ENCODE measurements around the gene GTPBP8.

The GTPBP8 gene

DNA sequence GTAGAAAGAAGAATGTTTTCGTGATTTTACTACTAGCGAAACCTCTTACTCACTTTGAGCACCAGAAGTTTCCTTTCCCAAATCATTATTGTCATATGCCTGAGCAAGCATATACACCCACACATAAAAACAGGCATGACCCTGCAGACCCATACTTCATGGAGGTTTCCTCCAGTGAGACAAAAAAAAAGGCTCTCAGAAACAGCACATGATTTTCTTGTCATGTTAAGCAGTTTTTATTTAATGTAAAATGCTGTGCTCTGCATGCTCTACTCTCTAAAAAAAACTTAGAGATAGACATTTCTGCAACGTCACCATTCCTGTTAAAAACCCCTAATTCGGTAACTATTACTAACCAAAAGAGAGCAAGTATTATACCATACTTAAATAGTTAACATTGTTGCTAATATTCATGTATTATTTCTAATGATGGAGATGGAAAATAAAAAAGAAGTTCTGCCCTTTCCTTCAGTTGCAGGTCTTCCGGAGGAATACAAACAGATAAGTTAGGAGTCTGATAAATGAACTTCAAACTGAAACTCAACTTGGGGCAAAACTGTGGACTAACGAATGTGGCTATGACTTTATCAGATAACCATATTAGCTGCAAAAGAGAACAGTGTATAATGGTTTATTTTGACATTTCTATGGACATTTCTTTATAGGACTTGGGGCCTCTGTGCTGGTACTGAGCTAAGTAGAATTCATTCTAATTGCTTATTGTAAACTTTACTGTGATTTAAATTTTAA, 31.8 kb upstream of the GTPBP8 start:
- peak overlapping the region; percentile 82 for H3K4me2 ChIP-seq (ENCODE audit: low read length)
- H3K4me1 ChIP-seq (ENCODE audit: low read length) = peaks cover 30% of the 10 kb centered on the region
- peaks cover 33% of the 10 kb centered on the region; the same call in 1 of the 2 replicates for H3K9me3 ChIP-seq (ENCODE audit: insufficient read depth, low read length)
- H4K20me1 ChIP-seq (ENCODE audit: insufficient read depth, low read length) = no peaks in the 10 kb centered on the region
- H3K9ac ChIP-seq (ENCODE audit: low read length) = peak overlapping the region; percentile 55
- H3K79me2 ChIP-seq (ENCODE audit: low read length) = peaks cover 65% of the 10 kb centered on the region
- H3K27me3 ChIP-seq (ENCODE audit: low read depth, low read length) = no peaks in the 10 kb centered on the region
- TF ChIP-seq, protein P1, sequence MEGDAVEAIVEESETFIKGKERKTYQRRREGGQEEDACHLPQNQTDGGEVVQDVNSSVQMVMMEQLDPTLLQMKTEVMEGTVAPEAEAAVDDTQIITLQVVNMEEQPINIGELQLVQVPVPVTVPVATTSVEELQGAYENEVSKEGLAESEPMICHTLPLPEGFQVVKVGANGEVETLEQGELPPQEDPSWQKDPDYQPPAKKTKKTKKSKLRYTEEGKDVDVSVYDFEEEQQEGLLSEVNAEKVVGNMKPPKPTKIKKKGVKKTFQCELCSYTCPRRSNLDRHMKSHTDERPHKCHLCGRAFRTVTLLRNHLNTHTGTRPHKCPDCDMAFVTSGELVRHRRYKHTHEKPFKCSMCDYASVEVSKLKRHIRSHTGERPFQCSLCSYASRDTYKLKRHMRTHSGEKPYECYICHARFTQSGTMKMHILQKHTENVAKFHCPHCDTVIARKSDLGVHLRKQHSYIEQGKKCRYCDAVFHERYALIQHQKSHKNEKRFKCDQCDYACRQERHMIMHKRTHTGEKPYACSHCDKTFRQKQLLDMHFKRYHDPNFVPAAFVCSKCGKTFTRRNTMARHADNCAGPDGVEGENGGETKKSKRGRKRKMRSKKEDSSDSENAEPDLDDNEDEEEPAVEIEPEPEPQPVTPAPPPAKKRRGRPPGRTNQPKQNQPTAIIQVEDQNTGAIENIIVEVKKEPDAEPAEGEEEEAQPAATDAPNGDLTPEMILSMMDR (IDR thresholded peaks at IDR 0.05; ENCODE audit: low read depth, low read length) = no peak
- no peak for TF ChIP-seq EZH2phosphoT487 (IDR thresholded peaks at IDR 0.05; ENCODE audit: low read depth)
- H3K36me3 ChIP-seq (replicated peaks; ENCODE audit: low read depth, low read length) = peaks cover 56% of the 10 kb centered on the region
- peak overlapping the region; percentile 82 for H3K27ac ChIP-seq (ENCODE audit: low read length)
- H2AFZ ChIP-seq (ENCODE audit: low read depth, low read length) = no peak overlapping the region
- H3K4me3 ChIP-seq (ENCODE audit: low read length) = peak overlapping the region; percentile 68

DNA sequence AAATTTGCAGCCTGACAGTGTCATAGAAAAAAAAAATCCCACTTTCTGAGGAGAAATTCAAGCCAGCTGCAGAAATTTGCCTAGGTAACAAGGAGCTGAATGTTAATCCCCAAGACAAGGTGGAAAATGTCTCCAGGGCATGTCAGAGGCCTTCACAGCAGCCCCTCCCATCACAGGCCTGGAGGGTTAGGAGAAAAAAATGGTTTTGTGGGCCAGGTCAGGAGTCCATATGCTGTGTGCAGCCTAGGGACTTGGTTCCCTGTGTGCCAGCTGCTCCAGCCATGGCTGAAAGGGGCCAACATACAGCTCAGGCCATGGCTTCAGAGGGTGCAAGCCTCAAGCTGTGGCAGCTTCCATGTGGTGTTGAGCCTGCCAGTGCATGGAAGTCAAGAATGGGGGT, 27.1 kb upstream of the GTPBP8 start:
- Histone ChIP-seq H4K20me1 (ENCODE audit: insufficient read depth, low read length) (no peaks in the 10 kb centered on the region), H3K4me2 (ENCODE audit: low read length) (no peak overlapping the region), H3K79me2 (ENCODE audit: low read length) (peaks cover 73% of the 10 kb centered on the region), H3K9ac (ENCODE audit: low read length) (no peak overlapping the region), H3K27ac (ENCODE audit: low read length) (no peak overlapping the region), H3K36me3 (replicated peaks; ENCODE audit: low read depth, low read length) (peaks cover 28% of the 10 kb centered on the region), H3K27me3 (ENCODE audit: low read depth, low read length) (no peaks in the 10 kb centered on the region), H2AFZ (ENCODE audit: low read depth, low read length) (no peak overlapping the region), H3K9me3 (ENCODE audit: insufficient read depth, low read length) (peaks cover 17% of the 10 kb centered on the region; the same call in 1 of the 2 replicates), H3K4me3 (ENCODE audit: low read length) (no peak overlapping the region), H3K4me1 (ENCODE audit: low read length) (peaks cover 54% of the 10 kb centered on the region)
- TF ChIP-seq, protein P1 (IDR thresholded peaks at IDR 0.05; ENCODE audit: low read depth, low read length) = no peak
- no peak for TF ChIP-seq EZH2phosphoT487 (IDR thresholded peaks at IDR 0.05; ENCODE audit: low read depth)

DNA sequence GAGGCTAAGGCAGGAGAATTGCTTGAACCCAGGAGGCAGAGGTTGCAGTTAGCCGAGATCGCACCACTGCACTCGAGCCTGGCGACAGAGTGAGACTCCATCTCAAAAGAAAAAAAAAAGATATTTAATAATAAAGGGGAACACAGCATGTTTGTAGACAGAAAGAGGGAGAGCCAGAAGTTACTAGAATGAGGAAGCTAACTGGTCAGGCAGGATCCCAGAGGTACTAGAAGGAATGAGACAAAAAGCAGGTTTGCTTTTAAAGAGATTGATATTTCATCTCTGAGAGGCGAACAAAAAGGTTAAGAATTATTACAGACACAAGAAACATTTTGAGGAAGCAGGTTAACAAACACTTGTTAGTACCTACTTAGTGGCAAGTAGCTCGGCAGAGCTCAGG, 25.1 kb upstream of the GTPBP8 start:
- Histone ChIP-seq H3K27ac (ENCODE audit: low read length) (peak overlapping the region; percentile 60; the same call in 1 of the 2 replicates), H2AFZ (ENCODE audit: low read depth, low read length) (no peak overlapping the region), H4K20me1 (ENCODE audit: insufficient read depth, low read length) (peaks cover 4% of the 10 kb centered on the region; the same call in 1 of the 2 replicates), H3K36me3 (replicated peaks; ENCODE audit: low read depth, low read length) (peaks cover 28% of the 10 kb centered on the region), H3K4me2 (ENCODE audit: low read length) (peak overlapping the region; percentile 74), H3K79me2 (ENCODE audit: low read length) (peaks cover 75% of the 10 kb centered on the region), H3K4me1 (ENCODE audit: low read length) (peaks cover 49% of the 10 kb centered on the region), H3K4me3 (ENCODE audit: low read length) (no peak overlapping the region), H3K9ac (ENCODE audit: low read length) (no peak overlapping the region), H3K27me3 (ENCODE audit: low read depth, low read length) (no peaks in the 10 kb centered on the region), H3K9me3 (ENCODE audit: insufficient read depth, low read length) (peaks cover 17% of the 10 kb centered on the region; the same call in 1 of the 2 replicates)
- TF ChIP-seq, protein P1 (IDR thresholded peaks at IDR 0.05; ENCODE audit: low read depth, low read length) = no peak
- TF ChIP-seq EZH2phosphoT487 (IDR thresholded peaks at IDR 0.05; ENCODE audit: low read depth) = no peak

DNA sequence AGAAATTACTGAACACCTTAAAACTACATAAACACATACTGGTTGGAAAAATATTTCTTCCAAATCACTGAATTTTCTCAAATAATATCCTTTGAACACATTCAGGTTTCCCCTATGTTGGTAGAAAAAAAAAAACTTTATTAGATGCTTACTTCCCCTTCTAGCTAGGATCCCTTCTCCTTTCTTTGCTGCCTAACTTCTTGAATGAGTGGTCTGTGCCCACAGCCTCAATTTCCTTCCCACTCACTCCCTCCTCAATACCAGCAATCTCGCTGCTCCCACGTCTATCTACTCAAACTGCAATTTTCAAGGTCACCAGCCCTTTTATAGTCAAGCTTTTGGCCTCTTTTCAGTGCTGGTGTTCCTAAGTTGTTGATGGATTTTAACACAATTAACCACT, 24.2 kb upstream of the GTPBP8 start:
- Histone ChIP-seq H3K9me3 (ENCODE audit: insufficient read depth, low read length) (peaks cover 17% of the 10 kb centered on the region; the same call in 1 of the 2 replicates), H3K9ac (ENCODE audit: low read length) (peak overlapping the region; percentile 50), H3K4me2 (ENCODE audit: low read length) (peak overlapping the region; percentile 74), H3K36me3 (replicated peaks; ENCODE audit: low read depth, low read length) (peaks cover 24% of the 10 kb centered on the region), H4K20me1 (ENCODE audit: insufficient read depth, low read length) (peaks cover 4% of the 10 kb centered on the region; the same call in 1 of the 2 replicates), H3K4me3 (ENCODE audit: low read length) (peak overlapping the region; percentile 42), H3K79me2 (ENCODE audit: low read length) (peaks cover 76% of the 10 kb centered on the region), H3K4me1 (ENCODE audit: low read length) (peaks cover 53% of the 10 kb centered on the region), H3K27me3 (ENCODE audit: low read depth, low read length) (no peaks in the 10 kb centered on the region), H2AFZ (ENCODE audit: low read depth, low read length) (no peak overlapping the region), H3K27ac (ENCODE audit: low read length) (peak overlapping the region; percentile 60)
- TF ChIP-seq EZH2phosphoT487 (IDR thresholded peaks at IDR 0.05; ENCODE audit: low read depth) = no peak
- TF ChIP-seq, protein P1 (IDR thresholded peaks at IDR 0.05; ENCODE audit: low read depth, low read length) = no peak

Data from OCI-LY3 (cell line).